RWPE1 (cell line): ENCODE results near the gene COL27A1.

Experiments used
- CTCF ChIA-PET: fragments of 350-600 bp; sonication (Branson Sonifier 250); formaldehyde crosslinking; extraction: SDS; loops from one replicate; lab custom pipeline; 2021; lab: Yijun Ruan, JAX
- POLR2A ChIA-PET: fragments of 400-600 bp; formaldehyde crosslinking; extraction: SDS; loops from one replicate; lab custom pipeline; 2020; ENCODE audit warnings: antibody characterized with exemption; ENCODE audit not compliant: low non-redundant PET; lab: Yijun Ruan, JAX
- DNase-seq: peaks from one replicate; pipeline ENCODE4 v3.0.0; 2012; ENCODE audit warnings: low spot score
- H3K27ac ChIP-seq: fragments of 450-650 bp; 2 replicates; pipeline ENCODE4 v1.5.1; 2017
- TF ChIP-seq, protein P1 (sequence below): fragments of 450-650 bp; conservative IDR thresholded peaks from 2 replicates; pipeline ENCODE4 v1.5.1; 2017; ENCODE audit warnings: low read depth, mild to moderate bottlenecking

COL27A1 gene

GRCh38 chr9:114271556-114272510 lies 116.5 kb downstream of the COL27A1 start:
- ChIA-PET POLR2A (no interaction called here), CTCF (interaction anchor here (0.6 to 1.5 kb wide), 3 partner anchors 117 to 698 kb away, joined by 3 read pairs; partner anchors contain the start of gene COL27A1)
- TF ChIP-seq, protein P1, sequence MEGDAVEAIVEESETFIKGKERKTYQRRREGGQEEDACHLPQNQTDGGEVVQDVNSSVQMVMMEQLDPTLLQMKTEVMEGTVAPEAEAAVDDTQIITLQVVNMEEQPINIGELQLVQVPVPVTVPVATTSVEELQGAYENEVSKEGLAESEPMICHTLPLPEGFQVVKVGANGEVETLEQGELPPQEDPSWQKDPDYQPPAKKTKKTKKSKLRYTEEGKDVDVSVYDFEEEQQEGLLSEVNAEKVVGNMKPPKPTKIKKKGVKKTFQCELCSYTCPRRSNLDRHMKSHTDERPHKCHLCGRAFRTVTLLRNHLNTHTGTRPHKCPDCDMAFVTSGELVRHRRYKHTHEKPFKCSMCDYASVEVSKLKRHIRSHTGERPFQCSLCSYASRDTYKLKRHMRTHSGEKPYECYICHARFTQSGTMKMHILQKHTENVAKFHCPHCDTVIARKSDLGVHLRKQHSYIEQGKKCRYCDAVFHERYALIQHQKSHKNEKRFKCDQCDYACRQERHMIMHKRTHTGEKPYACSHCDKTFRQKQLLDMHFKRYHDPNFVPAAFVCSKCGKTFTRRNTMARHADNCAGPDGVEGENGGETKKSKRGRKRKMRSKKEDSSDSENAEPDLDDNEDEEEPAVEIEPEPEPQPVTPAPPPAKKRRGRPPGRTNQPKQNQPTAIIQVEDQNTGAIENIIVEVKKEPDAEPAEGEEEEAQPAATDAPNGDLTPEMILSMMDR, result no peak
- DNase-seq, result no peak
- no peak overlapping the region for H3K27ac ChIP-seq

GRCh38 chr9:114272739-114273431 lies 117.5 kb downstream of the COL27A1 start:
- no peak for DNase-seq
- peak overlapping the region; percentile 61 for H3K27ac ChIP-seq
- TF ChIP-seq, protein P1, result no peak
- POLR2A ChIA-PET, result no interaction called here
- CTCF ChIA-PET, result interaction anchor here (0.6 to 1.8 kb wide), 4 partner anchors 65 to 699 kb away, joined by 3 to 7 read pairs (median 3); partner anchors contain the start of gene COL27A1

- peak overlapping the region; percentile 61 for H3K27ac ChIP-seq
- TF ChIP-seq, protein P1, result no peak
- CTCF ChIA-PET, result interaction anchor here (0.6 to 1.8 kb wide), 4 partner anchors 18 to 166 kb away, joined by 3 to 7 read pairs (median 4); partner anchors contain the start of gene COL27A1
- DNase-seq, result peak; percentile 70
- POLR2A ChIA-PET, result no interaction called here
Measured at GRCh38 chr9:114273461-114273881, 118.1 kb downstream of the COL27A1 start.

DNA sequence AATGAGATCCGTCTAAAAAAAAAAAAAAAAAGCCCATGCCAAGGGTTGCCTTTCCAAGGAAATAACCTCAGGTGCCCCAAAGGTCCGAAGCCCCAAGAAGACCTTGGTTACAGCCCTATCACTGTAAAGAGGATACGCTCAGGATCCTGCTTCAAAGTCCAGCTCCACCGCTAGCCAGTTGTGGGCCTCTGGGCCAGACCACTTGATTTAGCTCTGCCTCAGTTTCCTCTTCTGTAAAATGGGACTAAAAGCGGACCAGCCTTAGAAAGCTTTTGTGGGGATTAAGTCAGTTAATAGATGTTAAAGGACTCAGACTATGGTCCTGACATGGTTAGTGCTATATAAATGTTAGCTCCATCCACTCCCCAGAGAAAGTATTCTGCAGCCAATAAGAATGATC lies 118.9 kb downstream of the COL27A1 start:
- POLR2A ChIA-PET, result no interaction called here
- no peak for DNase-seq
- H3K27ac ChIP-seq, result no peak overlapping the region
- TF ChIP-seq, protein P1, result no peak
- CTCF ChIA-PET, result interaction anchor here (0.7 to 1.8 kb wide), 4 partner anchors 17 to 166 kb away, joined by 3 to 7 read pairs (median 4); partner anchors contain the start of gene COL27A1

- CTCF ChIA-PET, result interaction anchor here (0.5 to 1.7 kb wide), 3 partner anchors 16 to 303 kb away, joined by 3 to 5 read pairs (median 5); no protein-coding TSS in a partner anchor
- POLR2A ChIA-PET, result no interaction called here
- TF ChIP-seq, protein P1, result no peak
- H3K27ac ChIP-seq, result peak overlapping the region; percentile 94
- DNase-seq, result peak; percentile 48
Measured at GRCh38 chr9:114275246-114276004, 120.1 kb downstream of the COL27A1 start.
